GM18511 (cell line): ENCODE data around the gene HADHB.
A peak's percentile ranks its signal among the peaks of the same experiment; 100 is the strongest.
"Not testable (repeated sequence)": the region's sequence is repeated elsewhere in the genome, so short reads cannot be mapped to it uniquely, and the experiment has no call there.

Source experiments
- ATAC-seq: cut with Tn5 transposase; IDR thresholded peaks from one replicate; pipeline ENCODE4 v1.9.1; 2021; ENCODE audit warnings: mild to moderate bottlenecking, moderate library complexity; ENCODE audit not compliant: unreplicated experiment

Gene HADHB

GRCh38 chr2:26243470-26244308 lies 1.1 kb upstream of the HADHB start:
- ATAC-seq, result no peak

GRCh38 chr2:26245231-26245732 lies 543 bp downstream of the HADHB start:
- peak; percentile 17 for ATAC-seq

GRCh38 chr2:26245810-26246209 lies 1.1 kb downstream of the HADHB start:
- peak; percentile 61 for ATAC-seq

- no peak for ATAC-seq
Measured at GRCh38 chr2:26246818-26247217, 2.1 kb downstream of the HADHB start.

- no peak for ATAC-seq
Measured at GRCh38 chr2:26249625-26250024, 4.9 kb downstream of the HADHB start.

GRCh38 chr2:26251893-26252292 lies 7.2 kb downstream of the HADHB start:
- no peak for ATAC-seq

GRCh38 chr2:26255759-26256384 lies 11.1 kb downstream of the HADHB start:
- no peak for ATAC-seq

GRCh38 chr2:26258836-26259235 lies 14.1 kb downstream of the HADHB start:
- not testable (repeated sequence) for ATAC-seq

GRCh38 chr2:26268213-26268612 lies 23.5 kb downstream of the HADHB start:
- no peak for ATAC-seq

GRCh38 chr2:26268670-26269385 lies 24.1 kb downstream of the HADHB start:
- not testable (repeated sequence) for ATAC-seq

- ATAC-seq, result no peak
Measured at GRCh38 chr2:26269571-26270158, 24.9 kb downstream of the HADHB start.

- ATAC-seq, result no peak
Measured at GRCh38 chr2:26270373-26270772, 25.6 kb downstream of the HADHB start.

GRCh38 chr2:26273501-26273900 lies 28.8 kb downstream of the HADHB start:
- ATAC-seq, result no peak

GRCh38 chr2:26274058-26274613 lies 29.4 kb downstream of the HADHB start:
- no peak for ATAC-seq

- ATAC-seq, result no peak
Measured at GRCh38 chr2:26276484-26277227, 31.9 kb downstream of the HADHB start.

GRCh38 chr2:26279886-26280285 lies 35.1 kb downstream of the HADHB start:
- no peak for ATAC-seq

GRCh38 chr2:26281226-26281625 lies 36.5 kb downstream of the HADHB start:
- ATAC-seq, result no peak

- ATAC-seq, result no peak
Measured at GRCh38 chr2:26283606-26284005, 38.9 kb downstream of the HADHB start.

GRCh38 chr2:26284132-26284531 lies 39.4 kb downstream of the HADHB start:
- no peak for ATAC-seq

- ATAC-seq, result no peak
Measured at GRCh38 chr2:26285931-26286330, 41.2 kb downstream of the HADHB start.
